Activated CD8-positive, alpha-beta memory T cell treated with anti-CD3 and anti-CD28 coated beads for 1 hour (primary cell): Measurements from ENCODE around the gene DEPDC5.

Experiments used
- DNase-seq, 2 donors: peaks; one replicate each; pipeline ENCODE4 v3.0.0-alpha.2; 2020; ENCODE audit warnings: low read depth in 1 of 2; ENCODE audit errors: extremely low read depth in 1 of 2

DEPDC5 gene

GRCh38 chr22:31846161-31847115 lies 92.6 kb downstream of the DEPDC5 start:
- DNase-seq: no peak

GRCh38 chr22:31848411-31848810 lies 94.6 kb downstream of the DEPDC5 start:
- DNase-seq: no peak

GRCh38 chr22:31850135-31850534 lies 96.3 kb downstream of the DEPDC5 start:
- DNase-seq: no peak

GRCh38 chr22:31852691-31853421 lies 99.0 kb downstream of the DEPDC5 start:
- no peak for DNase-seq

GRCh38 chr22:31853736-31854495 lies 100.1 kb downstream of the DEPDC5 start:
- no peak for DNase-seq

GRCh38 chr22:31857247-31857646 lies 103.4 kb downstream of the DEPDC5 start:
- DNase-seq: no peak

- no peak for DNase-seq
These were observed 107.5 kb downstream of the DEPDC5 start for GRCh38 chr22:31861226-31861840.

GRCh38 chr22:31866918-31867317 lies 113.1 kb downstream of the DEPDC5 start:
- no peak for DNase-seq

GRCh38 chr22:31867386-31868153 lies 113.8 kb downstream of the DEPDC5 start:
- no peak for DNase-seq

- no peak for DNase-seq
These were observed 115.9 kb downstream of the DEPDC5 start for GRCh38 chr22:31869739-31870138.

GRCh38 chr22:31870890-31871289 lies 117.1 kb downstream of the DEPDC5 start:
- DNase-seq: no peak

- no peak for DNase-seq
These were observed 117.7 kb downstream of the DEPDC5 start for GRCh38 chr22:31871480-31871879.

GRCh38 chr22:31872209-31872608 lies 118.4 kb downstream of the DEPDC5 start:
- no peak for DNase-seq

GRCh38 chr22:31874821-31875220 lies 121.0 kb downstream of the DEPDC5 start:
- DNase-seq: no peak

GRCh38 chr22:31876156-31876920 lies 122.5 kb downstream of the DEPDC5 start:
- no peak for DNase-seq

GRCh38 chr22:31879585-31879984 lies 125.8 kb downstream of the DEPDC5 start:
- no peak for DNase-seq

- no peak for DNase-seq
These were observed 127.4 kb downstream of the DEPDC5 start for GRCh38 chr22:31881200-31881599.

- DNase-seq: no peak
These were observed 128.0 kb downstream of the DEPDC5 start for GRCh38 chr22:31881865-31882264.

- no peak for DNase-seq
These were observed 129.2 kb downstream of the DEPDC5 start for GRCh38 chr22:31882971-31883370.
